ENCODE data around the gene SMYD3. TPM values are rescaled to one million over a fixed set of nuclear protein-coding genes. Genes with fewer than 3 reads are reported as not detected.

The SMYD3 gene
- total and polyA plus RNA-seq, 2 donors (not counting 3 experiments of a cell fraction or from before 2014, with no cell fraction given): 16.0 to 32.1 TPM

DNA sequence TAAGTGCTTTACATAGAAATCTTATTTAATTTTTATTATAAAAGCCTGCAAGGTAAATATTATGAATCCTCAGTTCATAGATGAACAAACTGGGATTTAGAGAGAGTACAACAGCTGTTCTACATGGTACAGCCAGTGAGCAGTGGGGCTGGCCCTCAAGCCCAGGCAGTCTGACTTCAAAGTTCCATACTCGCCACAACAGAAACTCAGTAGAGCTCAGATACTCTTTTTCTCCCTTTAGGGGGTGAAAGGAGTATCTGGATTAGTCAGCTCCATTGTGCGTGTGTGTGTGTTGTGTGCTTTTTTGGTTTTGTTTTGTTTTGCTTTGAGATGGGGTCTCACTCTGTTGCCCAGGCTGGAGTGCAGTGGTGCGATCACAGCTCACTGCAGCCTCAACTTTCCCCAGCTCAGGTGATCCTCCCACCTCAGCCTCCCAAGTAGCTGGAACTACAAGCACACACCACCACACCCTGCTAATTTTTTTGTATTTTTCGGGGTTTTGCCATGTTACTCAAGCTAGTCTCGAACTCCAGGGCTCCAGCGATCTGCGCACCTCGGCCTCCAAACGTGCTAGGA lies 378.5 kb downstream of the SMYD3 start:
- no peaks in the 10 kb centered on the region for H3K36me3 ChIP-seq (ENCODE audit: control insufficient read depth in 2 of 2, extremely low read depth in 1 of 2, insufficient read depth in 2 of 2, low read length in 2 of 2)
- H4K20me1 ChIP-seq (replicated peaks; ENCODE audit: control insufficient read depth, extremely low read depth, insufficient read depth, low read length): no peaks in the 10 kb centered on the region
- no peaks in the 10 kb centered on the region for H3K9me1 ChIP-seq (replicated peaks; ENCODE audit: control insufficient read depth, extremely low read depth, insufficient read depth, low read length)
- H3K9me3 ChIP-seq (replicated peaks; ENCODE audit: control insufficient read depth, insufficient read depth, low read length): no peaks in the 10 kb centered on the region
- peaks cover 12% of the 10 kb centered on the region for H3K4me1 ChIP-seq (ENCODE audit: control insufficient read depth, extremely low read depth, insufficient read depth, low read length)
- H2AFZ ChIP-seq (ENCODE audit: low read depth, low read length): no peak overlapping the region
- no peak overlapping the region for H3K4me2 ChIP-seq (ENCODE audit: insufficient read depth, low read length)
- no TSS peak for BruUV-seq (replicated peaks)
- no peak overlapping the region for H3K27ac ChIP-seq (ENCODE audit: insufficient read depth, low read depth, low read length)
- dilution Hi-C loops (cut with MboI; ENCODE audit: extremely low pct_ligation_motif_present, low sequenced_read_pairs) (no loop called here), intact Hi-C loops (cut with micrococcal nuclease) (no loop called here)
- CTCF ChIA-PET: no interaction called here
- no peak overlapping the region for H3K4me3 ChIP-seq (replicated peaks in 1 of 3; ENCODE audit: insufficient read depth in 1 of 3, low read depth in 1 of 3, low read length in 3 of 3)
- no peak overlapping the region for H3K9ac ChIP-seq (replicated peaks; ENCODE audit: extremely low read depth, insufficient read depth, low read length)
- POLR2A ChIA-PET: no interaction called here
- TF ChIP-seq MYC (IDR thresholded peaks at IDR 0.05; ENCODE audit: low read depth, low read length): no peak
- TF ChIP-seq, protein P1, sequence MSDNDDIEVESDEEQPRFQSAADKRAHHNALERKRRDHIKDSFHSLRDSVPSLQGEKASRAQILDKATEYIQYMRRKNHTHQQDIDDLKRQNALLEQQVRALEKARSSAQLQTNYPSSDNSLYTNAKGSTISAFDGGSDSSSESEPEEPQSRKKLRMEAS (IDR thresholded peaks at IDR 0.05; ENCODE audit: insufficient read depth, insufficient read length): no peak
- TF ChIP-seq JUN (IDR thresholded peaks at IDR 0.05; ENCODE audit: borderline replicate concordance, insufficient read depth, insufficient read length, low read depth): no peak
- no peak for TF ChIP-seq EZH2 (IDR thresholded peaks at IDR 0.05; ENCODE audit: borderline replicate concordance, low read depth, low read length, severe bottlenecking)
- DNase-seq (ENCODE audit: low read depth, low spot score): no peak
- no peaks in the 10 kb centered on the region for H3K79me2 ChIP-seq (ENCODE audit: control insufficient read depth, insufficient read depth, low read length)
- H3K27me3 ChIP-seq (ENCODE audit: control insufficient read depth in 2 of 2, insufficient read depth in 2 of 2, low read length in 2 of 2): no peaks in the 10 kb centered on the region
- no peak for FAIRE-seq

DNA sequence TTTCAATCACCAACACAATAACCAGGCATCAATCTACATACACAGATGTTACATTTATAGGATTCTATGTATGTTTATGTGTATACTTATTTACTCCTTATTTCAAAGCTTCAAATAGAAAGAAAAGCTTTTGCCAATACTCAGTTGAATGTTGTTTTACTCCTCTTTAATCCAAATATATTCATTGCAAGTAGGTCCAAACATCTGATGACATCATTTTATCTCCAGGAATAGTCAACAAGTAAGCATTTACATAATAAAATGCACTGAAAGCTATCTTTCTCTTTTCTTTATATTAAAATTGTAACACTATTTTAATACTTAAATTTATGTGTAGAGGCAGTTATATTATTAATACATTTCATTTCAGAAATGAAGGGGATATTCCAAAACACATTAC lies 380.5 kb downstream of the SMYD3 start:
- Histone ChIP-seq H2AFZ (ENCODE audit: low read depth, low read length) (no peak overlapping the region), H3K9ac (replicated peaks; ENCODE audit: extremely low read depth, insufficient read depth, low read length) (no peak overlapping the region), H3K9me1 (replicated peaks; ENCODE audit: control insufficient read depth, extremely low read depth, insufficient read depth, low read length) (no peaks in the 10 kb centered on the region), H3K4me1 (ENCODE audit: control insufficient read depth, extremely low read depth, insufficient read depth, low read length) (peaks cover 12% of the 10 kb centered on the region), H3K27me3 (ENCODE audit: control insufficient read depth in 2 of 2, insufficient read depth in 2 of 2, low read length in 2 of 2) (no peaks in the 10 kb centered on the region), H4K20me1 (replicated peaks; ENCODE audit: control insufficient read depth, extremely low read depth, insufficient read depth, low read length) (no peaks in the 10 kb centered on the region), H3K4me2 (ENCODE audit: insufficient read depth, low read length) (no peak overlapping the region), H3K27ac (ENCODE audit: insufficient read depth, low read depth, low read length) (no peak overlapping the region), H3K4me3 (replicated peaks in 1 of 3; ENCODE audit: insufficient read depth in 1 of 3, low read depth in 1 of 3, low read length in 3 of 3) (no peak overlapping the region), H3K36me3 (ENCODE audit: control insufficient read depth in 2 of 2, extremely low read depth in 1 of 2, insufficient read depth in 2 of 2, low read length in 2 of 2) (no peaks in the 10 kb centered on the region), H3K79me2 (ENCODE audit: control insufficient read depth, insufficient read depth, low read length) (no peaks in the 10 kb centered on the region), H3K9me3 (replicated peaks; ENCODE audit: control insufficient read depth, insufficient read depth, low read length) (no peaks in the 10 kb centered on the region)
- FAIRE-seq: no peak
- POLR2A ChIA-PET: no interaction called here
- no peak for DNase-seq (ENCODE audit: low read depth, low spot score)
- TF ChIP-seq POLR2A (IDR thresholded peaks at IDR 0.05; ENCODE audit: low read depth, low read length): no peak
- TF ChIP-seq EZH2 (IDR thresholded peaks at IDR 0.05; ENCODE audit: borderline replicate concordance, low read depth, low read length, severe bottlenecking): no peak
- no peak for TF ChIP-seq GATA2 (IDR thresholded peaks at IDR 0.05; ENCODE audit: insufficient read depth, insufficient read length, low read depth, low read length)
- no peak for TF ChIP-seq FOS (IDR thresholded peaks at IDR 0.05; ENCODE audit: borderline replicate concordance, insufficient read depth, low read length)
- no peak for TF ChIP-seq MYC (IDR thresholded peaks at IDR 0.05; ENCODE audit: low read depth, low read length)
- TF ChIP-seq, protein P2, sequence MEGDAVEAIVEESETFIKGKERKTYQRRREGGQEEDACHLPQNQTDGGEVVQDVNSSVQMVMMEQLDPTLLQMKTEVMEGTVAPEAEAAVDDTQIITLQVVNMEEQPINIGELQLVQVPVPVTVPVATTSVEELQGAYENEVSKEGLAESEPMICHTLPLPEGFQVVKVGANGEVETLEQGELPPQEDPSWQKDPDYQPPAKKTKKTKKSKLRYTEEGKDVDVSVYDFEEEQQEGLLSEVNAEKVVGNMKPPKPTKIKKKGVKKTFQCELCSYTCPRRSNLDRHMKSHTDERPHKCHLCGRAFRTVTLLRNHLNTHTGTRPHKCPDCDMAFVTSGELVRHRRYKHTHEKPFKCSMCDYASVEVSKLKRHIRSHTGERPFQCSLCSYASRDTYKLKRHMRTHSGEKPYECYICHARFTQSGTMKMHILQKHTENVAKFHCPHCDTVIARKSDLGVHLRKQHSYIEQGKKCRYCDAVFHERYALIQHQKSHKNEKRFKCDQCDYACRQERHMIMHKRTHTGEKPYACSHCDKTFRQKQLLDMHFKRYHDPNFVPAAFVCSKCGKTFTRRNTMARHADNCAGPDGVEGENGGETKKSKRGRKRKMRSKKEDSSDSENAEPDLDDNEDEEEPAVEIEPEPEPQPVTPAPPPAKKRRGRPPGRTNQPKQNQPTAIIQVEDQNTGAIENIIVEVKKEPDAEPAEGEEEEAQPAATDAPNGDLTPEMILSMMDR (IDR thresholded peaks at IDR 0.05; ENCODE audit: extremely low read depth in 1 of 2, insufficient read depth in 1 of 2, low read depth in 1 of 2, low read length in 2 of 2): no peak
- TF ChIP-seq JUN (IDR thresholded peaks at IDR 0.05; ENCODE audit: borderline replicate concordance, insufficient read depth, insufficient read length, low read depth): no peak
- TF ChIP-seq, protein P1 (IDR thresholded peaks at IDR 0.05; ENCODE audit: insufficient read depth, insufficient read length): no peak
- no peak for TF ChIP-seq POLR2AphosphoS5 (IDR thresholded peaks at IDR 0.05; ENCODE audit: insufficient read depth, low read depth, low read length)
- dilution Hi-C loops (cut with MboI; ENCODE audit: extremely low pct_ligation_motif_present, low sequenced_read_pairs) (no loop called here), intact Hi-C loops (cut with micrococcal nuclease) (loop anchor here (1.0 kb wide), 1 partner anchor 9 kb away; no protein-coding TSS in a partner anchor)
- BruUV-seq (replicated peaks): no TSS peak
- CTCF ChIA-PET: no interaction called here
